A549 treated with dexamethasone at 1 μM for 4 hours (cell line): Measurements from ENCODE around the gene BLTP3B. TPM values are rescaled to one million over a fixed set of nuclear protein-coding genes. Genes with fewer than 3 reads are reported as not detected.

Source experiments
- total RNA-seq: library from RNA; stranded (reverse); fragments of 200-300 nt; extraction: Qiagen RNA extraction; gene quantifications from 5 replicates; pipeline ENCODE4 v1.2.3, GENCODE V29; 2022

BLTP3B gene, protein sequence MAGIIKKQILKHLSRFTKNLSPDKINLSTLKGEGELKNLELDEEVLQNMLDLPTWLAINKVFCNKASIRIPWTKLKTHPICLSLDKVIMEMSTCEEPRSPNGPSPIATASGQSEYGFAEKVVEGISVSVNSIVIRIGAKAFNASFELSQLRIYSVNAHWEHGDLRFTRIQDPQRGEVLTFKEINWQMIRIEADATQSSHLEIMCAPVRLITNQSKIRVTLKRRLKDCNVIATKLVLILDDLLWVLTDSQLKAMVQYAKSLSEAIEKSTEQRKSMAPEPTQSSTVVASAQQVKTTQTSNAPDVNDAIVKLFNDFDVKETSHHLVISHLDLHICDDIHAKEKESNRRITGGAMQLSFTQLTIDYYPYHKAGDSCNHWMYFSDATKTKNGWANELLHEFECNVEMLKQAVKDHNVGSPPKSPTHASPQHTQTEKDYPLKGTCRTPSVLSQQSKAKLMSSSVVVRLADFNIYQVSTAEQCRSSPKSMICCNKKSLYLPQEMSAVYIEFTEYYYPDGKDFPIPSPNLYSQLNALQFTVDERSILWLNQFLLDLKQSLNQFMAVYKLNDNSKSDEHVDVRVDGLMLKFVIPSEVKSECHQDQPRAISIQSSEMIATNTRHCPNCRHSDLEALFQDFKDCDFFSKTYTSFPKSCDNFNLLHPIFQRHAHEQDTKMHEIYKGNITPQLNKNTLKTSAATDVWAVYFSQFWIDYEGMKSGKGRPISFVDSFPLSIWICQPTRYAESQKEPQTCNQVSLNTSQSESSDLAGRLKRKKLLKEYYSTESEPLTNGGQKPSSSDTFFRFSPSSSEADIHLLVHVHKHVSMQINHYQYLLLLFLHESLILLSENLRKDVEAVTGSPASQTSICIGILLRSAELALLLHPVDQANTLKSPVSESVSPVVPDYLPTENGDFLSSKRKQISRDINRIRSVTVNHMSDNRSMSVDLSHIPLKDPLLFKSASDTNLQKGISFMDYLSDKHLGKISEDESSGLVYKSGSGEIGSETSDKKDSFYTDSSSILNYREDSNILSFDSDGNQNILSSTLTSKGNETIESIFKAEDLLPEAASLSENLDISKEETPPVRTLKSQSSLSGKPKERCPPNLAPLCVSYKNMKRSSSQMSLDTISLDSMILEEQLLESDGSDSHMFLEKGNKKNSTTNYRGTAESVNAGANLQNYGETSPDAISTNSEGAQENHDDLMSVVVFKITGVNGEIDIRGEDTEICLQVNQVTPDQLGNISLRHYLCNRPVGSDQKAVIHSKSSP (N-terminal part only)
- 10.3 to 15.6 TPM (median 13.5 TPM) in 5 replicates for total RNA-seq

DNA sequence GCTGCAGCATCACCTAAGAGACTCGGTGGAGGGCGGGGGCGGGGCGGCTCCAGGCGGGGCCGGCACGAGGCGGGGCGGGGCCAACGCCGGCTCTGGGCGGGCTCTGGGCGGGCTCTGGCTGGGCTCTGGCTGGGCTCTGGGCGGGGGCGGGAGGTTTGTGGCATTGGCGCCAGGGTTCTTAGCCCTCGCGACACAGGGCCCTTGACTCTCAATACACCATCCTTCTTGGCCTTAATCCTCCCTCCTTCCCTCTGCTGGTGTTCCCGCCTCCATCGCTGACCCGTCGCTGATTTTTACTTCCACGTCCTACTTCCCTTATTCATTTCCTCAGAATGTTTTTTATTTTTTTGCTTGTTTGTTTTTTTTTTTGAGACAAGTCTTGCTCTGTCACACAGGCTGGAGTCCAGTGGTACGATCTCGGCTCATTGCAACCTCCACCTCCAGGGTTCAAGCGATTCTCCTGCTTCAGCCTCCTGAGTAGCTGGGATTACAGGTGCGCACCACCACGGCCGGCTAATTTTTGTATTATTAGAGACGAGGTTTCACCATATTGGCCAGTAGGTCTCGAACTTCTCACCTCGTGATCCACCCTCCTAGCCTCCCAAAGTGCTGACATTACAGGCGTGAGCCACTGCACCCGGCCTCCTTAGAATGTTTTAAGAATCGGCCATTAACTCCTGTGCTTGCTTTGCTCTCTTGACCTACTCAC lies at the start of gene BLTP3B:
Gene BLTP3B, minus strand, starts transcription at position 24 of the 709 bp plus-strand sequence. CDS start 239 bp downstream, outside the sequence.

Other genes starting within 250 kb of the BLTP3B start
- gene ANKS1B, start 157.9 kb downstream of the BLTP3B start, total RNA-seq = 0.20 to 0.52 TPM (median 0.51 TPM) in 5 replicates
- gene ACTR6, start 57.9 kb upstream of the BLTP3B start, total RNA-seq = 15.8 to 28.9 TPM (median 17.9 TPM) in 5 replicates
- gene DEPDC4, start 124.2 kb upstream of the BLTP3B start, total RNA-seq = 0.80 to 1.7 TPM (median 0.90 TPM) in 5 replicates
- 15.8 to 26.2 TPM (median 22.6 TPM) in 5 replicates for gene SCYL2, start 124.3 kb upstream of the BLTP3B start, total RNA-seq
- 0.05 to 0.06 TPM in 2 of 5 replicates, not detected in the others for gene SLC17A8, start 214.2 kb upstream of the BLTP3B start, total RNA-seq